T-helper 2 cell (primary cell): ENCODE measurements around the gene TBX3.

Source experiments
- DNase-seq, 5 experiments: peaks; one replicate each; pipeline versions ENCODE4 v3.0.0 to v3.0.0-alpha.2; 2012 to 2022

Gene TBX3

DNA sequence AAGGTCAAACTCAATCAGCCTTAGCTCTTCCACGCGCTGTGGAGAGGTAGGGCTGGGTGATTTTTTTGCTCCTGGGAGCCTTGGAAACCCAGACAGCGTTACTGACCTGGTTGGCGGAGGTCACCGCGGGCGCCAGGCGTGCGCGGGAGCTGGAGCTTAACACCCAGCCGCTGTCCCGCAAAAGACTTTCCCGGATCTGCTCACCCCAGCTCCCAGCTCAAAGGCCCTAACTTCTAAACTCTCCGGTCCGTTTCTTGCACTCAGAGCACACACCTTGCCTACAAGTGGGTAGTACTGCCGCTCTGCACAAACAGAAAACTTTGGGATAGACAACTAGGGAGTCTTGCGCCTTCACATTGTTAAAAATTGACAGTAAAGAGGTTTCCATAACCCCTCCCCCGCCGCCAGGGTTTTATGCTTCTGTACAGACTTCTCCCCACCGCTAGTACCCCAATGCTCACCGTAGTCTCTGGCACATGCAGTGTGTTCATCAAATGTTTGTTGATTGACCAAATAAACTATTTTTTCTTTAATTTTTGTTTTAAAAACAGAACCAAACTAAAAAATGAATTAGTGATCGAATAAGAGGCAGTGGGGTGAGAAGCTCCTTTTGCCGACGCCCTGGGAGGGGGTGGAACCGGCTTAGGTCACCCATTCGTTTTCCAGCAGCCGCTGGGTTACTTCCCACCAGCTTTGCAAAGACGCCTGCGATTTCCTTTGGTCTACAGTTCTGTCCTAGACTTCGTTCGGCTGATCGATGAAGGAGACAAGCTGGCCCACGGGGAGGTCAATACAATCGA, 12.7 kb upstream of the TBX3 start:
- DNase-seq: no peak

DNA sequence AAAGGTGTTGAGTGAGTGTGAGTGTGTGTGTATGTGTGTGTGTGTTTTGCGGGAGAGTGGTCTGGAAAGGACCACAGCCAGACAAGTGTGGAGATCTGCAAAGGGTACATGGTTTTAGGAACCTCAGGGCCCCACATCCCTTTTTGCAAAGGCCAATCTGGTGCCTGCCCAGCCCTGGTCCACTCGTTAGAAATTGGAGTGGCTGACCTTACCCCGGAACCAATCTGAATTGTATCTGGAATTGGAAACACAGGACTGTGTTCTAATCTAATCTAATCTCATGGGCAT, 11.3 kb upstream of the TBX3 start:
- DNase-seq: no peak

DNA sequence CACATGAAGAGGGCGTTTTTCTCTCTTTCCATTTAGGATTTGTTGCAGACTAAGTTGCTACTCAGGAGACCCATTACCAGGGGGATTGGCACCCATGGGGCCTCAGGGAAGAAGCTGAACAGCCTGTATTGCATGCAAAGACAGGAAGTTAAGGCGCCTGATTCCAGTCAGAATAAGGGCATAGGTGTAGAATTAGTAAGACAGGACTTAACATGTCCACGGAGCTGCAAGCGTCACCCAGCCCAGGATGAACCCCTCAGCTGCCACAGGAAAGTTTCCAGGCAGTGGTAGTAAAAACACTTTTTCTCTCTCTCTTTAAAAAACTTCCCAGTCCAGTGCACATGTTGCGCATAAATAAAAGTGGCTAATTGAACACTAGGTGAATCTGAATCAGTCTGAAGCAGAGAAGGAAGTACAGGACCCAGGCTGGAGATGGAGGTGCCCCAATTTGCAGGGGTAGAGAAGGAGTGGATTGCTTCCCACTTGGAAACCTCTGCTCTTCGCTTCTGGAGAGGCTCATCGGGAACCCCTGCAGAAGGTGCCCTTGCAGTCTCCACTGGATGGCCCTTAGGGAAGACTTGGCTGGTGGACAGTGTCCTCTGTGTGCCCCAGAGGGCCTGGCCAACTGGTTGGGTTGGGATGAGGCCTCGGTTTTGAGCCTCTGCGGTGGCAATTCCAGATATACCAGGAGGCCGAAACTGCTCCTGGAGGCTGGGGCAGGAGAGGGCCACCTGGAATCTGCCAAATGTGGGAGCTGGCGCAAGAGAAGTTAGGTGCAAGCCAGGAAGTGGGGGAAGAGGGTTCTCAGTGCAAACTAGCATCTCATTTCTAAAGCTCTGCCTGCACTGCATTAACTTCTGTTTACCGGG, 10.7 kb upstream of the TBX3 start:
- no peak for DNase-seq

DNA sequence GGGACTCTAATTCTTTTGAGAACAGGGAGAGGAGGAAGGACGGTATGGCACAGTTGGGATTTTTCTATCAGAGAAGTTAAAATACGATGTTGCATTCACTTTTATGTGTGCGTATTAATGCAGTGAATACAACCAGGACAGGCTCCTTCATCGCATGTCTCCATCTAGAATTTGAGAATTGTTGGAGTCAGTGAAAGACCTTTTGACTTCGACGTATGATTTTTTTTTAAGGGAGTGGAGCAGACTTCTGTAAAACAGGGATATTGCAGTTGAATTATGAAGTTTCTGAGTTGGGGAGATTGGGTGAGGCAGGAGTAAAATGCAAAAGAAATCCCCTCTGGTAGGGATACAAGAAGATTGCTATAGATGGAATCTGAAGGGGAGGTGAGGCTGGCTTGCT, 9.6 kb upstream of the TBX3 start:
- DNase-seq: no peak

DNA sequence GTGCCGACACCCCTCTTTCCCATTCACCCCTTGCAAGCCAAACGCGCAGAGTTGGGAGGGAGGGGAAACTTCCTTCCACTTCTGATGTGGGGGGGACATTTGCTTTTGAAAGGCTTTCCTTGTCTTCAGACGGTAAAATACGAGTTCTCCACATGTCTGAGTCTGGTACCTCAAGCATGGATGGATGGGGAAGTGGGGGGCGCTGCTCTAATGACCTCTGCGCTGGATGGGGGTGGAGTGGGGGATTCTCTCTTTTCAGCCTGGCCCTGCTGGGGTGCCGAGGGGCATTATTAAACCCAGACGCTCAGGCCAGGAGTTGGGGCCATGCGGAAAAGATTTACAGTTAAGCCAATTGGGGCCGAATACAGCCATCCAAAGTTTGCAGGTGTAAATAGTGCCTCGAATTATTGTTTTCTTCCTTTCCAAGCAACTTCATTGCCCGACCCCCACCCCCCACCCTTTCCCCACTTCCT, 9.1 kb upstream of the TBX3 start:
- DNase-seq: no peak

DNA sequence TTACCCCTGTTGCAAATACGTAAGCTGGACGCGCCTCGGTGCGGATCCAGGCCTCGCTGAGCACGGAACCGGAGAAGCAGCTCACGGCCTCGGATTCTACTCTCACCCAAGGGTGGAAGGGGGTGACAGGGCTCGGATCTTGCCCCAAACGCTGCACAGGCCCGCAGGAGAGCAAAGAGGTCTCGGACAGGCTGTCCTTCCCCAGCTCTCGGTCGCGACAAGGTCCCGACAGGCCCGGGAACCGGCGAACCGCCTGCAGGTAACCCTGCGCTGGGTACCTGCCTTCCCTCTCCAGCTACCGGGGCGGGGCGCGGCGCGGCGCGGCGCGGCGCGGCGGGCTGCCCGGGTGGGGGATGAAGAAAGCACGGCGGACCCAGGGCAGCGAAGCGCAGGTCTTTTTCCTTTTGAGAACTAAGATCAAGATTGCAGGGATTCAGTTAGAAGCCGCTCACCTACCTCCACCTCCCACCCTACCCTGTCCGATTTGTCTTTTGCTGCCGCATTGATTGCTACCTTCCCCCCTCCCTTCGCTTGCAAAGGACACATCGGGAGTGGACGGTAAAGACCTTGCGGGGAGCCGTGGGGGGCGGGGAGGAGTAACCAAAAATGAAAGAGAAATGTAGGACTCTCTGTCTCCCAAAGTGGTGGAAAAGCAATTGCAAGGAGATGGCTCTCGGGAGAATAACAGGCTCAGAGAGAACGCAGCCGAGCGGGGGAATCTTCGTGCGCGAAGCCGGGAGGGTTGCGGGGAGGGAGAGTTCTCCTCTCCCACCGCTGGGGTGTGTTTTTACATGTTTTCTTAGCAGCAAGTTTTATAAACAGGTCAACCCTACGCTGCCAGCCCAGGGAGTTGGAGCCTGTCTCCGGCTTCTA, 8.4 kb upstream of the TBX3 start:
- DNase-seq: no peak

DNA sequence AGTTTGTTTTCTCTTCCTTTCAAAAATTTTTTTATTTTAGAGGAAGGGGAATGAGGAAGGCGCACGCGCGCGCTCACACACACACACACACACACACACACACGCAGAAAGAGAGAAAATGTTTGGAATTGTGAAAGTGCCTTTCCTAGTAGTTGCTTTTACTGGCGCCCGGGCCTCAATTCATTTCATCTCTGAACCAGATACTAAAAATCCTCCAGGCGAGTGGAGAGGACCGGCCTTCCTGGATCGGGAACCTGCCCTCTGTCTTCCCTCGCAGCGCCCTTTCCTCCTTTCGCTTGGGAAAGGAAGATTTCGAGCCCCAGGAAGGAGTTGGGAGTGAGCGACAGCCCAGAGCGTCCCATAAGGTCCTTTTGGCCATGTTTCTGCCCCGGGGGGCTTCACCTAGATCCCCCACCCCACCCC, 7.8 kb upstream of the TBX3 start:
- DNase-seq: no peak

DNA sequence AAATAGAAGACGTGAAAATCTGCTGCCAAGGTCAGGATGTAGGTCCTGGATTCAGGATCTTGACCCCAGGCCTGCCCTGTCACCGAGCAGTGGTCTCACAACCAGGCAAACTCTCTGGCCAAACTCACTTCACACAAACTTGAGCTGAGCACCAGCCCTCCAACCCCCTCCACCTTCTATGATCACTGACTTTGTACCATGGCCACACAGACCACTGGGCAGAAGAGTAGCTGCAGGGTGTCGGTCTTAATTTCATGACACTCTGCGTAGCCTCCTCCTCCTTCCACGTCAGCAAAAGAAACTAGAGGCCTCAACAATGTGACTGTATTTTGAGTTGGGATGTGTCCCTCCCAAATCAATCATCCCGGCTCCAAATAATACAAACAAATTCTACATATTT, 7.2 kb upstream of the TBX3 start:
- DNase-seq: no peak

DNA sequence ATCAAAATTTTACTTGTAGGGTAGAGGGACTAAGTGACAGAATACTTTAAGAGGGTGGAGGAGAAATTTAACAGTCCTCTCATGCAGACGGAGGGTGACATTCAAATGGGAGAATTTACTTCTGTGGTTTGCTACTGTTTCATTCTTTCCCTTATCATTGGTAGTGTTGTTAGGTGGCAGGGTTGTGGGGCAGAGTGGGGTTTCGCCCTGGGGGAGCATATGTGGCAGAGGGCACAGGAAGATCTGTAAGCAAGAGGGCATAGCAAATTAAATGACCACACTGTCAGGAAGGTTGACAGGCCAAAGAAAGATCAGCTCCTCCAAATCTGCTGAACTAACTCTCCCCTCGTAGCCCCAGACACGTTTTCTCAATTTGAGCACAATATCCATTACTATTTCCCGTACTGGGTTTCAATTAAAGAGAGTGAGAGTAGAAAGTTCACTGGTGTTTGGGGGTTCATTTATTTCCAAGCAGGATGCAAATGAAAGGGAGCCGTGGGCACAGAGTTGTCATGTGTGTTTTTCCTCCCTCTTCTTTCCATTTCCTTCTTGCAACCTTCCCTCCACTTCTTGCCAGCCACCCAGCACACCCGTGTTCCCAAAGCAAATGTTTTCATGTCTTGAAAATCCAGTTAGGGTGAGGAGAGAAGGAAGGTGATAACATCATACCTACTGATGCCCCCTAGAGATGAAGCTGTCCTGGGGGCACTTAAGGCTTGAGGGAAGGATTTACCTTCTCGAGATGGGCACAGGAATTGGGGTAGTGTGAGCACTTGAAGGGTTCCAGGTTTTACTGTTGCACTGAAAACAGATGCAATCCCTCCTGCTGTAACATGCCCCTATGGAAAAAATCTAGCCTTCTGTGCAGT, 6.5 kb upstream of the TBX3 start:
- no peak for DNase-seq

DNA sequence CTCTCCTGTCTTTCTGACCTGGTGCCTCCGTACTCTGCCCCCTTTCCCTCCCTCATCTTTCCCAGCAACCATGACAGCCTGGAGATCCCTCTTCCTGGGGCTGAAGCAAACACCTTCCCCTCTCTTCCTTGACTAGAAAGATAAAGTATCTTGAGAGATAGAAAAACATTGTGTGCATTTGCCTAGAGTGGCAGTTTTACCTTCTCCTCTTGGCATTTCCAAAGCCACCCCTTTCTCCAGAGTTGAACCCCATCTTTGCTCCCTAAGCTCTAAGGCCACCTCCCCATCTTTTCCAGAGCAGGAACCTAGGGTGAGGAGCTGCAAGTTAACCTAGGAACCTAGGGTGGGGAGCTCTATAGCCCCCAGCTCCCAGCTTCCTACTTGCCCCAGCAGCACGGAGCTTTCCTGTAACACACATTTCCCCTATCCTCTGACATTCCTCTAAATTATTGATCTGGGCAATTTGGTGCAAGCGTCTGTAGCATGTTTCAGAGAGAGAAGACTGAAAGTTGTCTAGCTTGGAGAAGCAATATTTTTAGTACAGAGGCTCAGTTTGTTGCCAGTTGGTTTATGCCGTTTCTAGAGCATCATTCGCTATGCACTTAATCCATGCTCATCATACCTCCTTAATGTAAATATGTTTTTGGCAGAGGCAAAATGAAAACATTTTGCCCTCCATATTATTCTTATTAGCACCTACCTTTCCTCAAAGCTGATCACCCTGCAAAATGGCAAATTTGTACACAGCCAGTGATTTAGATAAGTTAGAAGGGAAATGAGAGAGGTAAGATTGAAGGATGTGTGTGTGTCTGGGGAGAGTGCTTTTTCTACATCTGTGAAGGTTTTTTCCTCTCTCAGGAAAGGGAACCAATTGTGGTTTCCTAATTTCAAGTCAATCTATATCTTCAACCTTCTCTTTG, 5.4 kb upstream of the TBX3 start:
- no peak for DNase-seq

DNA sequence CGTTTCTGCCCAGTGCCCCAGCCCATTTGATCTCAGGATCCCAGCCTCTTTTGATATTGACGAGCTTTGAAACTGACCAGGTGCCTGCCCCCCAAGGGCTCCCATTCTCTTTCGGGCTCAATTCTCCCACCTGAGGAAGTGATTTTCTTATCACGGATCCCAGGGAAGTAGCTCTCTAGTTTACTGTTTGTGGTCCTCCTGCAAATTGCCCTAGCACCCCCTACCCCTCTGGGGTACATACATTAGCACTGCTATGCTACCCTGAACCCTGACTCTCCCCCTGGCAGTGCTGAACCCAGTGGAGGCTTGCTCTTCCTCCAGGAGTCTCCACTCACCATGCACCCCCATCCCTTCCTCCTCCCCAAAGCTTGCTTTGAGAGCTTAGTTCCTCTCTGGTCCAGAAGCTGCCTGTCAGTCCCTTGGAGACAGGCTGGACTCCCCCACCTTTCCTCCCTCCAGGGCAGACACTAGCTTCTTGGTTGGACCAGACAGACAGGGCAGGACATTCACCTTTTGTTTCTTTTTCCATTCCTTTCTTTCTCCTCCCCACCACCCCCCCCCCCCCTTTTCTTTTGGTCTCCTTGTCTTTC, 4.4 kb upstream of the TBX3 start:
- DNase-seq: no peak

DNA sequence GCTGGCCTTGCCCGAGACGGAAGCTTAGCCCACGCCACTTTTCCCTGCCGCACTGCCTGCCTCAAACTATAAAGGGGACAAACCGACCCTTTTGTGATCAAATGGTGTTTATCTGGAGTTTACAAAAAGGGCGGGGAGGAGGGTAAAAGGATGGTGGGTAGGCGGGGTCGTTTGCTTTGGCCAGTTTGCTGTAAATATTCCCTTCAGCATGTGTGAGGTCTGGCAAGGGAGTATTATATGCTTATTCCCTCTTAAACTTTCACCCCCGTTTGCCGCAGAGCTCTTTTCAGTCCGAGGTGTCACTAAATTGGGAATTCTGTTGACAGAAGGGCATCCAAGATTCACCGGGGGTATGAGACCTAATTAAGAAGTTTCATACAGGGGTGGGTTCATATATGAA, 3.8 kb upstream of the TBX3 start:
- DNase-seq: no peak

DNA sequence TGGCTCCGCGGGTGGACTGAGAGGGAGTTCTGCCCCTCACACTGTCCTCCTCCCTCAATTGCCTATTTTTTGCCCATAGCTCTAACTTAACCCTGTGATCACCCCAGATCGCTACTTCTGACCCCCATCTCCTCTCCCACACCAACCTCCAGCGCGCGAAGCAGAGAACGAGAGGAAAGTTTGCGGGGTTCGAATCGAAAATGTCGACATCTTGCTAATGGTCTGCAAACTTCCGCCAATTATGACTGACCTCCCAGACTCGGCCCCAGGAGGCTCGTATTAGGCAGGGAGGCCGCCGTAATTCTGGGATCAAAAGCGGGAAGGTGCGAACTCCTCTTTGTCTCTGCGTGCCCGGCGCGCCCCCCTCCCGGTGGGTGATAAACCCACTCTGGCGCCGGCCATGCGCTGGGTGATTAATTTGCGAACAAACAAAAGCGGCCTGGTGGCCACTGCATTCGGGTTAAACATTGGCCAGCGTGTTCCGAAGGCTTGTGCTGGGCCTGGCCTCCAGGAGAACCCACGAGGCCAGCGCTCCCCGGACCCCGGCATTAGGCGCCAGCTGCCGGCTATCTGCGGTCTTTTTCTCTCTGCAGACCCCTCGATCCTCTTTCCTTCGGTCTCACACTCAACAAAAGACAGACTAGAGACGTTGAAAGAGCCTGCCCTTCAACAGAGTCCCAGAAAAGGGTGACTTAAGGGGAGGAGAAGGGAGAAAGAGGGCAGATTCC, 3.0 kb upstream of the TBX3 start:
- no peak for DNase-seq

DNA sequence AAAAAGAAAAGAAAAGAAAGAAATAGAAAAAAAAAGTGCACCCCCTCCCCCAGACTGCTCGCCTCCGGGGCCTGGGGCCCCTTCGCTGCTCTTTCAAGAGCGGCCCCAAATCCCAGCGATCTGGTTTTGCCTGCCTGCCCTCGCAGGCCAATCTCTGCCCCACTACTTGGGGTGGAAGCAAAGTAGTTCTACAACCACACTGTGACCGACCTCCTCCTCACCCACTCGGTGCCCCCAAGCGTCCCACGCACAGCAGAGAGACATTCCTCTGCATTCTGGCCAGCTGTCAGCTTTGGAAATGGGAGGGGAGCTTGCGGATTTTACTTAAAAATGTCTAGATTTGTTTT, 2.4 kb upstream of the TBX3 start:
- DNase-seq: no peak

DNA sequence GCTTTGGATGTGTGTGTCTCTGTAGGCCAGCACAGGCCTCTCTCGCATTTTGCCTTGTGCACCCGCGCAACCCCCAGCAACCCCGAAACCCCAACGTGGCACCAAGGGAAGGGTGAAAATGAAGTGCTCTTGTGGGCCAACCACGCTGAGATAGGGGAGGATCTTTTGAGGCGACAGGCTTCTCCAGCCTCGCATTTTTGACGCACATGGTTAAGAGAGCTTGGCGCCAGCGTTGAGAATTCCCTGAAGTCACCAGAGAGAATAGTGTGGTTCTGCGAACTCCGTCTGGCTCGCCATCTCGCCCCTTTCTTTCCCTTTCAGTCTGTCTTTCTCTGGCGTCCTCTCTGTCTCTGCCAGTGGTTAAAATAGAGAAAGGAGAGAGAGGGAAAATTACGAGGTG, 1.9 kb upstream of the TBX3 start:
- no peak for DNase-seq

DNA sequence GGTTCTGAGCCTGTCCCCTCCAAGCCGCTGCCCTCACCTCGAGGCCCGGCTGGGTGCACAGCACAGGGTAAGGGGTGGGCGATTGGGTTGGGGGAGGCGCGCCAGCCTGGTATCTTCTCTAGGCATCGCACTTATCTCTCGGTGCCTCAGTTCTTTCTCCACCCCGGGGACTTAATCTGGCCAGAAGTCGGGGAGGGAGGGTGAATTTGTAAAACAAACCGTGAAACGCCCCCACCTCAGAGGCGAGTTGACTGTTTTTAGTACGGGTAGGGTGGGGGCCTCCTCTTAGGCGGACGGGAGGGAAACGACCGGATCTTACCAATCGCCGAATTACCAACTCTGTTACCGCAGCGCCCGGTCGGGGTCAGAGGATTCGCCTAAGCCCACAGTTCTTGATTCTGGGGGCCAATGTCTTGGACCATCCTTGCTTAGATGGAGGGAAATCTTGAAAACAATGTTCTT, 1.4 kb upstream of the TBX3 start:
- no peak for DNase-seq

DNA sequence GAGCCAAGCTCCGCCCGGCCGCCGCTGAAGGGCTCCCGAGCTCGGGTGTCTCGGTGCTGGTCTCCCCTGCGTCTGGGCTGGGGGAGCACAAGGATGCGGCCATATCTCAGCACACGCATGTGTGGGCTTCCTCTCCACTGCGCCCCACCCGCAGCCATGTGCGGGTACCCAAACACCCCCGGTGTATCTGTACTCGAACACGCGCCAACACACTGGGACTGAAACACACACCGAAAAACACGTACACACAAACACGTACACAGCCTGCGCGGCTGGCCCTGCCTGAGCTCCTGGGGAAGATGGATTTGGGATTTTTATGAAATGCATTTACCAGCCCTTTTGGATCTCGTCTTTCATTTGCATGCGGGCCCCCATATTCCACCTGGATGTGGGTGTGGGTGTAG, 897 bp upstream of the TBX3 start:
- no peak for DNase-seq

DNA sequence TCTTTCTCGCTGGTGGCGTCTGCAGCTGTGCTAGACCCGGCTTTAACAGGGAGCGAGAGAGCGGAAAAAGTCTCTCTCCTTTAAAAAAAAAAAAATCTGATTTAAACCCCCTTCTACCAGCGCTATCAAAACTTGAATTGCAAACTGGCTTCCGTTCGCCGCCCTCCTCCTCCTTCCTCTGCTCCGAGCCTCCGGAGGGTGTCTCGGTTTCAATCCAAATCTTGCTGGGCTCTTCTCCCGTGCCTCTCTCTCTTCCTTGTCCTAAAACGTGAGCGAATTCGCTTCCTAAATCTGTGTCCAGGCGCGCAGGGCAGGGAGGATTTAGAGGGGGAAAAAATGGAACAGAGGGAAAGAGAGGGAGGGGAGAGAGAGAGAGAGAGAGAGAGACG, 272 bp downstream of the TBX3 start:
- DNase-seq: no peak

DNA sequence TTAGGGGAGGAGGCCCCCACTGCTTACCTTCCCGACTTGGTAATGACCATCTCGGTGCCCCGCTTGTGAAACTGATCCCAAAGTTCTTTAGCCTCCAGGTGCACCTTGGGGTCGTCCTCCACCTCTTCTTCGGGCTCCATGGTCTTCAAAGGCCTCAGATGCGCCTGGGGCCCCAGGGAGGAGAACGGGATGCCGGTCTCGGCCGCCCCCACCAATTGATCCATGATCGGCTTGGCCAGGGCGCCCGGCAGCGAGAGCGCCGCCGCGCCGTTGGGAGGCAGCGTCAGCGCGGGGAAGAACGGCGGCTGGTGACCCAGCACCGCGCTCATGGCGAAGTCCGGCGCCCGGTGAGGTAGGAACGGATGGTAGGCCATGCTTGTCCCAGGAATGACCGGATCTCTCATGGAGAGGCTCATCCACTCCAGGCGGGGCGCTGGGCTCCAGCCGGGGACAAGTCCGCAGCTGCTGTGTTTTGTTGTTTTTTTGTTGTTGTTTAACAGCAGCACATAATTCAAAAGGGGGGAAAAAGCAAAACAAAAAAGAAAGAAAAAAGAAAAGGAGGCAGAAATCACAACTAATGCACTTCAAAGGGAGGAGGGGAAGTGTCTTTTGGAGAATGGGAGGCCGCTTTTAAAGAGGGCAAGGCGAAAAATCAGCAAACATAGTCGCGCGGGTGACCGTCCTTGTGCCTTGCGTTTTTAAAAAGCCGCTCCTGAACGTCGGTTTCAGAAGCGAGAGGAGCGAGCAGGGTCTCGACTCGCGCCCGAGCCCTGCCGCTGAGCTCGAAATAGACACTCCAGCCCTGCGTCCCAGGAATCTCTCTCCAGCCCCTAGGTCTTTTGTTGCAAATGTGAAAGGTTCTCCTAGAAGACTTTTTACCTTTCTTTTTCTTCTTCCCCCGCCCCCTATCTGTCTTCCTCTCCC, 928 bp downstream of the TBX3 start:
- DNase-seq: no peak
